GM18520 (cell line): Measurements from ENCODE around the gene SHLD1.

Experiments used
- ATAC-seq: cut with Tn5 transposase; IDR thresholded peaks from one replicate; pipeline ENCODE4 v1.9.1; 2021; ENCODE audit not compliant: unreplicated experiment

SHLD1 gene

GRCh38 chr20:5888041-5888440, 137.8 kb downstream of the SHLD1 start:
- no peak for ATAC-seq

- ATAC-seq, result no peak
Observed at GRCh38 chr20:5890773-5891441, 140.7 kb downstream of the SHLD1 start.

GRCh38 chr20:5893052-5893451, 142.9 kb downstream of the SHLD1 start:
- ATAC-seq, result no peak

GRCh38 chr20:5893621-5894020, 143.4 kb downstream of the SHLD1 start:
- no peak for ATAC-seq

- no peak for ATAC-seq
Observed at GRCh38 chr20:5895626-5896025, 145.4 kb downstream of the SHLD1 start.

- no peak for ATAC-seq
Observed at GRCh38 chr20:5899444-5899843, 149.2 kb downstream of the SHLD1 start.

GRCh38 chr20:5900908-5901307, 150.7 kb downstream of the SHLD1 start:
- ATAC-seq, result no peak

- ATAC-seq, result no peak
Observed at GRCh38 chr20:5908981-5909380, 158.8 kb downstream of the SHLD1 start.

- ATAC-seq, result no peak
Observed at GRCh38 chr20:5910186-5910585, 160.0 kb downstream of the SHLD1 start.

GRCh38 chr20:5913166-5913565, 163.0 kb downstream of the SHLD1 start:
- ATAC-seq, result no peak
